ENCODE measurements around the gene CREG2.
A peak's percentile ranks its signal among the peaks of the same experiment; 100 is the strongest.
"Not testable (repeated sequence)": the region's sequence is repeated elsewhere in the genome, so short reads cannot be mapped to it uniquely, and the experiment has no call there.

The CREG2 gene

GRCh38 chr2:101341421-101341820, 45.9 kb downstream of the CREG2 start:
- DNase-seq = no peak

- no peak for DNase-seq
These were observed 47.2 kb downstream of the CREG2 start for GRCh38 chr2:101340141-101340551.

GRCh38 chr2:101339266-101339880, 47.9 kb downstream of the CREG2 start:
- DNase-seq = no peak

- DNase-seq = no peak
These were observed 49.4 kb downstream of the CREG2 start for GRCh38 chr2:101337877-101338276.

GRCh38 chr2:101332885-101333766, 54.2 kb downstream of the CREG2 start:
- no peak for DNase-seq

- no peak for DNase-seq
These were observed 56.1 kb downstream of the CREG2 start for GRCh38 chr2:101331202-101331601.

- no peak for DNase-seq
These were observed 56.9 kb downstream of the CREG2 start for GRCh38 chr2:101330253-101330933.

GRCh38 chr2:101329026-101329425, 58.3 kb downstream of the CREG2 start:
- no peak for DNase-seq

- DNase-seq = no peak
These were observed 58.8 kb downstream of the CREG2 start for GRCh38 chr2:101328474-101329007.

- DNase-seq = no peak
These were observed 59.4 kb downstream of the CREG2 start for GRCh38 chr2:101327863-101328394.

GRCh38 chr2:101325425-101325824, 61.9 kb downstream of the CREG2 start:
- no peak for DNase-seq

- DNase-seq = not testable (repeated sequence)
These were observed 70.7 kb downstream of the CREG2 start for GRCh38 chr2:101316568-101316967.

- DNase-seq = no peak
These were observed 75.6 kb downstream of the CREG2 start for GRCh38 chr2:101311696-101312017.

- DNase-seq = no peak
These were observed 76.2 kb downstream of the CREG2 start for GRCh38 chr2:101310834-101311695.

- DNase-seq = no peak
These were observed 77.0 kb downstream of the CREG2 start for GRCh38 chr2:101310090-101310833.

GRCh38 chr2:101308432-101309210, 78.7 kb downstream of the CREG2 start, which contains the start of gene RNF149:
Gene RNF149 (minus strand): TSS chr2:101308701. CDS start chr2:101308588, 113 bp downstream.
- peak; percentile 34 for DNase-seq

GRCh38 chr2:101307950-101308431, 79.3 kb downstream of the CREG2 start:
- DNase-seq = no peak

GRCh38 chr2:101307503-101307902, 79.8 kb downstream of the CREG2 start:
- DNase-seq = no peak

GRCh38 chr2:101306410-101306809, 80.9 kb downstream of the CREG2 start:
- no peak for DNase-seq

GRCh38 chr2:101305492-101306078, 81.7 kb downstream of the CREG2 start:
- DNase-seq = no peak

Data from NCI-H1436 treated with DMSO at 0.1 percent for 48 hours (cell line).